ELR (cell line): ENCODE results near the gene ATG12.
"Not testable (repeated sequence)": the region's sequence is repeated elsewhere in the genome, so short reads cannot be mapped to it uniquely, and the experiment has no call there.

Experiments
- DNase-seq: peaks from one replicate; pipeline ENCODE4 v3.0.0-alpha.2; 2015; ENCODE audit warnings: low read depth

Gene ATG12

GRCh38 chr5:115841382-115842088, at the start of gene ATG12, which contains the start of gene AP3S1:
Gene ATG12 (minus strand): TSS chr5:115841565. CDS start chr5:115841552, 13 bp downstream.
Gene AP3S1 (plus strand): TSS chr5:115841935. CDS start chr5:115842038, 103 bp downstream.
- DNase-seq = peak; percentile 96

- DNase-seq = peak; percentile 65
Observed at GRCh38 chr5:115888027-115888426, 46.7 kb upstream of the ATG12 start.

- DNase-seq = not testable (repeated sequence)
Observed at GRCh38 chr5:115885208-115885607, 43.8 kb upstream of the ATG12 start.

- DNase-seq = no peak
Observed at GRCh38 chr5:115884704-115885103, 43.3 kb upstream of the ATG12 start.

- not testable (repeated sequence) for DNase-seq
Observed at GRCh38 chr5:115882434-115882833, 41.1 kb upstream of the ATG12 start.

- not testable (repeated sequence) for DNase-seq
Observed at GRCh38 chr5:115877342-115877741, 36.0 kb upstream of the ATG12 start.

- DNase-seq = peak; percentile 22
Observed at GRCh38 chr5:115875447-115875846, 34.1 kb upstream of the ATG12 start.

GRCh38 chr5:115873392-115873791, 32.0 kb upstream of the ATG12 start:
- DNase-seq = peak; percentile 64

GRCh38 chr5:115872447-115872846, 31.1 kb upstream of the ATG12 start:
- DNase-seq = no peak

GRCh38 chr5:115869256-115869795, 28.0 kb upstream of the ATG12 start:
- no peak for DNase-seq

- no peak for DNase-seq
Observed at GRCh38 chr5:115859378-115859777, 18.0 kb upstream of the ATG12 start.

- DNase-seq = no peak
Observed at GRCh38 chr5:115858396-115858795, 17.0 kb upstream of the ATG12 start.

GRCh38 chr5:115857626-115858349, 16.4 kb upstream of the ATG12 start:
- DNase-seq = peak; percentile 67

- no peak for DNase-seq
Observed at GRCh38 chr5:115857057-115857479, 15.7 kb upstream of the ATG12 start.

- no peak for DNase-seq
Observed at GRCh38 chr5:115855959-115856358, 14.6 kb upstream of the ATG12 start.

- DNase-seq = no peak
Observed at GRCh38 chr5:115854139-115854538, 12.8 kb upstream of the ATG12 start.

- no peak for DNase-seq
Observed at GRCh38 chr5:115850744-115851416, 9.5 kb upstream of the ATG12 start.

GRCh38 chr5:115849258-115849798, 8.0 kb upstream of the ATG12 start:
- DNase-seq = no peak

- DNase-seq = no peak
Observed at GRCh38 chr5:115847290-115847689, 5.9 kb upstream of the ATG12 start.

GRCh38 chr5:115844321-115844817, 3.0 kb upstream of the ATG12 start:
- DNase-seq = no peak

GRCh38 chr5:115843444-115844130, 2.2 kb upstream of the ATG12 start:
- DNase-seq = no peak
